ENCODE data around the gene PPP1R8.
"Not testable (repeated sequence)": the region's sequence is repeated elsewhere in the genome, so short reads cannot be mapped to it uniquely, and the experiment has no call there.

Gene PPP1R8

GRCh38 chr1:27833470-27833869, 2.9 kb downstream of the PPP1R8 start:
- no peak for DNase-seq

- DNase-seq, result no peak
These were observed 4.5 kb downstream of the PPP1R8 start for GRCh38 chr1:27835046-27835445.

GRCh38 chr1:27835501-27835900, 4.9 kb downstream of the PPP1R8 start:
- no peak for DNase-seq

GRCh38 chr1:27849951-27850350, 19.4 kb downstream of the PPP1R8 start:
- no peak for DNase-seq

- no peak for DNase-seq
These were observed 24.5 kb downstream of the PPP1R8 start for GRCh38 chr1:27855085-27855484.

GRCh38 chr1:27856561-27857343, 26.2 kb downstream of the PPP1R8 start:
- DNase-seq, result no peak

- DNase-seq, result not testable (repeated sequence)
These were observed 27.0 kb downstream of the PPP1R8 start for GRCh38 chr1:27857552-27857951.

GRCh38 chr1:27858072-27858948, 27.7 kb downstream of the PPP1R8 start:
- DNase-seq, result peak; percentile 60 to 81 (median 72)

- no peak for DNase-seq
These were observed 28.5 kb downstream of the PPP1R8 start for GRCh38 chr1:27858949-27859576.

GRCh38 chr1:27861436-27861835, 30.9 kb downstream of the PPP1R8 start:
- no peak for DNase-seq

- no peak for DNase-seq
These were observed 31.4 kb downstream of the PPP1R8 start for GRCh38 chr1:27862004-27862403.

- no peak for DNase-seq
These were observed 32.3 kb downstream of the PPP1R8 start for GRCh38 chr1:27862671-27863537.

- DNase-seq, result no peak
These were observed 32.9 kb downstream of the PPP1R8 start for GRCh38 chr1:27863538-27863915.

GRCh38 chr1:27864264-27864895, 33.8 kb downstream of the PPP1R8 start:
- peak in 1 of 5 donors; percentile 15 for DNase-seq

- DNase-seq, result no peak
These were observed 35.2 kb downstream of the PPP1R8 start for GRCh38 chr1:27865821-27866220.

GRCh38 chr1:27868556-27868931, 38.0 kb downstream of the PPP1R8 start:
- no peak for DNase-seq

GRCh38 chr1:27868932-27869718, 38.5 kb downstream of the PPP1R8 start:
- DNase-seq, result peak; percentile 38 to 90 (median 48)

- no peak for DNase-seq
These were observed 39.1 kb downstream of the PPP1R8 start for GRCh38 chr1:27869719-27870085.

- not testable (repeated sequence) for DNase-seq
These were observed 40.5 kb downstream of the PPP1R8 start for GRCh38 chr1:27871076-27871475.

GRCh38 chr1:27872059-27872801, 41.6 kb downstream of the PPP1R8 start, which contains the start of gene THEMIS2:
TSS of gene THEMIS2 (plus strand) at chr1:27872544. CDS start at chr1:27872572, 28 bp downstream.
- DNase-seq, result peak; percentile 69 to 79 (median 72)

Data from T-helper 1 cell (primary cell).